Liver (tissue), 9 donors: ENCODE data around the gene AGBL4. TPM values are rescaled to one million over a fixed set of nuclear protein-coding genes. Genes with fewer than 3 reads are reported as not detected.

ENCODE experiments used
- DNase-seq: peaks from one replicate; pipeline ENCODE4 v3.0.0-alpha.2; 2017; ENCODE audit warnings: low spot score
- H3K27ac ChIP-seq, 2 donors: one replicate each; pipeline ENCODE4 v1.7.0; 2013; ENCODE audit warnings: inconsistent platforms in 2 of 2, low read length in 2 of 2, control low read depth in 1 of 2, low read depth in 1 of 2, mild to moderate bottlenecking in 1 of 2
- H3K27me3 ChIP-seq, 4 donors: one replicate each; pipeline versions ENCODE4 v1.6.1 to v1.7.0; 2013; ENCODE audit warnings: low read length in 3 of 4, inconsistent platforms in 1 of 4, mild to moderate bottlenecking in 1 of 4, moderate library complexity in 1 of 4; ENCODE audit not compliant: control insufficient read depth in 4 of 4, insufficient read depth in 4 of 4
- H3K36me3 ChIP-seq, 4 donors: one replicate each; pipeline versions ENCODE4 v1.6.1 to v1.7.0; 2013; ENCODE audit warnings: low read length in 3 of 4, mild to moderate bottlenecking in 3 of 4, low read depth in 1 of 4, moderate library complexity in 1 of 4; ENCODE audit not compliant: control insufficient read depth in 4 of 4, insufficient read depth in 3 of 4
- H3K4me1 ChIP-seq, 4 donors: one replicate each; pipeline versions ENCODE4 v1.6.1 to v1.7.0; 2013; ENCODE audit warnings: low read length in 3 of 4, mild to moderate bottlenecking in 3 of 4, moderate library complexity in 1 of 4; ENCODE audit not compliant: control insufficient read depth in 4 of 4, insufficient read depth in 4 of 4
- H3K4me3 ChIP-seq, 3 donors: one replicate each; pipeline versions ENCODE4 v1.6.1 to v1.7.0; 2013; ENCODE audit warnings: low read length in 3 of 3, control low read depth in 1 of 3, low read depth in 1 of 3, mild to moderate bottlenecking in 1 of 3
- H3K9ac ChIP-seq, 2 donors: one replicate each; pipeline ENCODE4 v1.7.0; 2013; ENCODE audit warnings: low read length in 2 of 2, mild to moderate bottlenecking in 2 of 2, moderate library complexity in 2 of 2, control low read depth in 1 of 2, low read depth in 1 of 2
- H3K9me3 ChIP-seq, 4 donors: one replicate each; pipeline versions ENCODE4 v1.6.1 to v1.7.0; 2013; ENCODE audit warnings: low read length in 3 of 4; ENCODE audit not compliant: control insufficient read depth in 4 of 4
- ATF3 ChIP-seq: IDR thresholded peaks from 2 replicates; pipeline ENCODE4 v1.6.1; 2016; ENCODE audit warnings: antibody characterized with exemption
- CTCF ChIP-seq: fragments of 150-350 bp; IDR thresholded peaks from 2 replicates; pipeline ENCODE4 v1.5.1; 2017; ENCODE audit warnings: improper control_type of control experiment, low read depth, low read length; ENCODE audit not compliant: missing input control
- EGR1 ChIP-seq, 2 donors: IDR thresholded peaks; 2 replicates each; pipeline ENCODE4 v1.6.1; 2016 to 2018; ENCODE audit warnings: antibody characterized with exemption in 2 of 2, low read depth in 2 of 2
- HNF4A ChIP-seq, 2 donors: conservative IDR thresholded peaks; 2 replicates each; pipeline ENCODE4 v1.6.1; 2016; ENCODE audit warnings: antibody characterized with exemption in 2 of 2, mild to moderate bottlenecking in 2 of 2
- HNF4G ChIP-seq: IDR thresholded peaks from 2 replicates; pipeline ENCODE4 v1.6.1; 2016; ENCODE audit warnings: antibody characterized with exemption
- JUND ChIP-seq, 2 donors: IDR thresholded peaks; 2 replicates each; pipeline ENCODE4 v1.6.1; 2016; ENCODE audit warnings: antibody characterized with exemption in 2 of 2
- REST ChIP-seq: IDR thresholded peaks from 2 replicates; pipeline ENCODE4 v1.6.1; 2016; ENCODE audit warnings: antibody characterized with exemption, mild to moderate bottlenecking
- RXRA ChIP-seq, 2 donors: IDR thresholded peaks; 2 replicates each; pipeline ENCODE4 v1.6.1; 2017 to 2018; ENCODE audit warnings: antibody characterized with exemption in 2 of 2, mild to moderate bottlenecking in 1 of 2
- SP1 ChIP-seq: IDR thresholded peaks from 2 replicates; pipeline ENCODE4 v1.6.1; 2018; ENCODE audit warnings: antibody characterized with exemption, mild to moderate bottlenecking
- TAF1 ChIP-seq: conservative IDR thresholded peaks from 2 replicates; pipeline ENCODE4 v1.6.1; 2016; ENCODE audit warnings: antibody characterized with exemption, mild to moderate bottlenecking
- YY1 ChIP-seq: IDR thresholded peaks from 2 replicates; pipeline ENCODE4 v1.6.1; 2016; ENCODE audit warnings: antibody characterized with exemption, mild to moderate bottlenecking
- ZBTB33 ChIP-seq: IDR thresholded peaks from 2 replicates; pipeline ENCODE4 v1.6.1; 2016; ENCODE audit warnings: antibody characterized with exemption
- WGBS: extraction: QIAGEN DNeasy Blood & Tissue Kit; methylation state at CpG from one replicate; pipeline ENCODE4 v1.1.7; 2013; 5-methylcytosine and 5-hydroxymethylcytosine counted together
- polyA plus RNA-seq, 2 donors: library from polyadenylated mRNA; stranded (reverse) in 1 of 2; unstranded in 1 of 2; fragments of 200-250 nt in 1 of 2; fragments of >200 nt in 1 of 2; fragmentation: Nextera tagmentation in 1 of 2; extraction: Ambion mirVana in 1 of 2; gene quantifications; one replicate each; pipeline versions ENCODE4 v1.2.1 to v1.2.3, GENCODE V29; 2013 to 2015
- total RNA-seq, 2 donors: library from RNA; depleted of rRNA; stranded (reverse); fragments of >200 nt; gene quantifications; one replicate each; pipeline ENCODE4 v1.2.3, GENCODE V29; 2014
- donor health status: healthy.
- donor health status: healthy.
- donor health status: healthy.
- donor health status: healthy.
- donor health status: healthy.

Gene AGBL4
- total and polyA plus RNA-seq, 4 donors: 0.75 to 0.76 TPM; not detected in 2

- H3K4me1 ChIP-seq: no peaks in the 10 kb centered on the region
- no peaks in the 10 kb centered on the region for H3K27me3 ChIP-seq
- H3K36me3 ChIP-seq: no peaks in the 10 kb centered on the region
- no peak overlapping the region for H3K4me3 ChIP-seq
- H3K27ac ChIP-seq: no peak overlapping the region
- no peak for TF ChIP-seq JUND (IDR thresholded peaks at IDR 0.05)
- no peak for TF ChIP-seq HNF4G
- no peak for TF ChIP-seq SP1
- no peak for TF ChIP-seq HNF4A (conservative IDR thresholded peaks at IDR 0.05)
- TF ChIP-seq ZBTB33: no peak
- TF ChIP-seq CTCF: no peak
- no peak for TF ChIP-seq ATF3
- TF ChIP-seq RXRA (IDR thresholded peaks at IDR 0.05): no peak
- TF ChIP-seq YY1: no peak
- TF ChIP-seq REST: no peak
- no peak overlapping the region for H3K9ac ChIP-seq
- DNase-seq: no peak
- WGBS: 92% methylated on average over 1 of the region's 1 CpG
- H3K9me3 ChIP-seq: no peaks in the 10 kb centered on the region
Measured at GRCh38 chr1:48547561-48548220, 1476.1 kb downstream of the AGBL4 start.

- no peaks in the 10 kb centered on the region for H3K9me3 ChIP-seq
- H3K36me3 ChIP-seq: no peaks in the 10 kb centered on the region
- no peak for TF ChIP-seq YY1
- no peak for TF ChIP-seq HNF4A (conservative IDR thresholded peaks at IDR 0.05)
- no peak for TF ChIP-seq RXRA (IDR thresholded peaks at IDR 0.05)
- no peak for TF ChIP-seq EGR1 (IDR thresholded peaks at IDR 0.05; ENCODE audit: low read depth in 2 of 2)
- TF ChIP-seq ZBTB33: no peak
- TF ChIP-seq TAF1: no peak
Measured at GRCh38 chr1:48543854-48544253, 1479.9 kb downstream of the AGBL4 start.

More at GRCh38 chr1:48543854-48544253, 1479.9 kb downstream of the AGBL4 start:
- DNase-seq: no peak
- no peaks in the 10 kb centered on the region for H3K4me1 ChIP-seq
- H3K27me3 ChIP-seq: no peaks in the 10 kb centered on the region
- H3K9ac ChIP-seq: no peak overlapping the region
- no peak overlapping the region for H3K4me3 ChIP-seq
- H3K27ac ChIP-seq: no peak overlapping the region
